Ramos (cell line): ENCODE results near the gene LANCL2.
"Not testable (repeated sequence)": the region's sequence is repeated elsewhere in the genome, so short reads cannot be mapped to it uniquely, and the experiment has no call there.

Experiments used
- in situ Hi-C: fragments of 300-500 bp; cut with MboI; formaldehyde crosslinking; loops from one replicate; pipeline ENCODE4 v1.14.3; 2022; ENCODE audit warnings: low sequenced_read_pairs; ENCODE audit not compliant: unreplicated experiment

LANCL2 gene

DNA sequence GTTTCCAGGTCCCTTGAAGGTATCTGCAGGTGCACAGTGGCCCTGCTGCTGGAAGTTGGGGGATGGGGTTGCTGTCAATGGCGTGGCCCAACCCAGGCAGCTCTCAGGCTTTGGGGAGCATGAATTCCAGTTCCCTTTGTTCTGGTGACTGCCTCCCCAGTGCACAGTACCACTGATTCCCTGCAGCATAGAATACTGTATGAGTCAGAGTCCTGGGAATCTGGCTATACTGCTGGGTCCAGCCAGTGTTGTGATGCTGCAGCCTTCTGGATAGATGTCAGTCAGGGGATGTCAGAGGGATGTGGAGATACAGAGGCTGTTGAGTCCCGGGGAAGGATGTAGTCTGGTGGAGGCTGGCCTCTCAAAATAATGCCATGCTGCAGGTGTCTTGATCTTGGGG lies 99.3 kb downstream of the LANCL2 start:
- in situ Hi-C loops: no loop called here

DNA sequence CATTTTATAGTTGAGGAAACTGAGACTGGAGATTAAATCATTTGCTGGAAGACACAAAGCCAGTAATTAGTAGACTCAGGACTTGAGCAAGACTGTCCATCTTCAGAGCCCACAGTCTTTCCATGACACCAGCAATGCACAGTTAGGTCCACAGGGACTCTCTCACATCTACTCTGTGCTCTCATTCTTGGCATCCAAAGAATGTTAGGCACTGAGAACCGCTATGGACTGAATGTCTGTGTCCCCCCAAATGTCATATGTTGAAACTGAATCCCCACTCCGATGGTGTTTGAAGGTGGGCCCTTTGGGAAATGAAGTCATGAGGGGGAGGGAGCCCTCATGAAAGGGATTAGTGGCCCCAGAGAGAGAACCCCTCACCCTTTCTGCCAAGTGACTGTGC lies 100.6 kb downstream of the LANCL2 start:
- in situ Hi-C loops: no loop called here

DNA sequence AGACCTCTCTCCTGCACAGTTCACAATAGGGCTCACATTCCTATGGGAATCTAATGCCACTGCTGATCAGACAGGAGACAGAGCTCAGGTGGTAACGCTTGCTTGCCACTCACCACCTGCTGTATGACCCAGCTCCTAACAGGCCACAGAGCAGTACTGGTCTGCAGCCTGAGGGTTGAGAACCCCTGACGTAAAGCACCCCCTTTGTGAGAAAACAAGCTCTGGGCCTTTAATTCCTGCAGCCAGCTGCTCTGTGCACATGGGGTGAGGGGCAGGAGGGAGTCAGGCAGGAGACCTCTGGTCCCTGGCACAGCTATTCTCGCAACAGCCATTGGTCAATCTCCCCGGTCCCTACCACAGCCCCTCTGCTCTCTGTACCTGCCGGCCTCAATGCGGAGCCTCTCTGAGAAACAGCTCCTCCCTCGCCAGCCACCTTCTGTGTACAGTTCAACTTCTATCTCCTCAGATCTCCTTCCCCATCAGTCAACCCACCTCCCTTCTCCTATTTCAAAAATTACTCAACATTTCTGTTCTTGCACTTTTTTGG lies 102.0 kb downstream of the LANCL2 start:
- in situ Hi-C loops: no loop called here

DNA sequence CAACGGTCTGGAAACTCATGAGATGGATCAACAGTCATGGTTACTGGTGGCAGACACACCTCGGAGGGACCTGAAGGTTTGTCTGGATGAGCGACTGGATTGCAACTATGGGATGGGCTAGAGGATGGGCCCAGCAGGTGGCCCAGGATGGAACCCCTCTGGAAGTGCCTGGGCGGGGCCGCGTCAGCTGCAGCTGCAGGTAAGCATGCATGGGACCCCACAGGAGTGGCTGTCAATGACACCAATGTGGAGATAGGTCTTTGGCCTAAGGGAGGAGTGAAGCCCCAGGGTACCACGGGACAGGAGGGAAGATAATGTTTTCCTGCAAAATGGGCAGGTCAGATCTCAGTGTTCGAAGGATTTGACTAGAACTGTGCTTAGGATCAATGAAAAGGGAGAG lies 103.4 kb downstream of the LANCL2 start:
- in situ Hi-C loops: no loop called here

DNA sequence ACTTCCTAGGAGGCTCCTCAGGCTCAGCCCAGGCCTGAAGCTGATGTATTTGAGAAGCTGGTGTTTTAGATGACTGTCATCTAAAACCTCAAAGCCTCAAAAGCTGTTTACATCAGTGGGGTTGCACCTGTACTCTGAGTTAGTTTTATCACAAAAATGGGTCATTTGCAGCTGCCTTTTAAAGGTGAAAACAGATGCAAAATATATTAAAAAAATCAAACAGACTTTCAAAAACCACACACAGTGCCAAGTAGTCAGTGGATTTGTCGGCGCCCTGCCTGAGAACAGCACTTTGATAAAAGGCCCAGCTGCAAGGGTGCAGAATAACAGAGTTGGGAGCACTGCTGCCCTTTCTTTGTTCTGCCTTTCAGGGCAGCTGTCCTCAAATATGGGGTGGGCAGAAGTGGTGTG lies 104.1 kb downstream of the LANCL2 start:
- in situ Hi-C loops: no loop called here

DNA sequence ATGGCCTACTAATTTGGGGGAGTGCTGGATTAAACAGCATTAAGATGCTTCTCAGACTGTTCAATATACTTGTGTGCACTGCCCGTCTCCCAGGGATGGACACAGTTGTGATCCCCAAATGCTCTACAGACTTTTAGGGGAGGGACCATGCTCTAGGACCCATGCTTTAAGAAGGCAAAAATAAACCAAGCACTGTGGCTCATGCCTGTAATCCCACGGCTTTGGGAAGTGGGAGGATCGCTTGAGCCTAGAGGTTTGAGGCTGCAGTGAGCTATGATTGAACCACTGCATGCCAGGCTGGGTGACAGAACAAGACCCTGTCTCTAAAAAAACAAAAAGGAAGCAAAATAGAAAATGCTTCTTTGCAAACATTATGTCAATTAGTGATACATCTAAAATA lies 104.6 kb downstream of the LANCL2 start:
- in situ Hi-C loops: no loop called here

DNA sequence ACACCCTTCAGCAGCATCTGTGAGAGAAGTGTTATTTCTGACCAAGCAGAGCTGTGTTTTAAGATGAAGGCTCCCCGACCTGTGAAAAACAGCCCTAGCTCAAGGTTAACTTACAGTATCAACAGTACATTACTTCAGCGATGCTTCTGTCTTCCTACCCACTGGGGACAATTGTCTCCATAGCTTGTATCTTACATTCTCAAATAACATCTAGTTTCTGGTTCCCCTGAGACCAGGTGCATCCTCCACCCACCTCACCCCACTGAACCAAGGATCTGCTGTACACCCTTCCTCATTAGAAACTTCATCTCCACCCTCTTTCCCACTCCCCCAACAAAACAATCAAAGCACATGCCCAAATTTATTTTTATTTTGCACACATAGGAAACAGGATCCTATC lies 105.1 kb downstream of the LANCL2 start:
- in situ Hi-C loops: no loop called here

DNA sequence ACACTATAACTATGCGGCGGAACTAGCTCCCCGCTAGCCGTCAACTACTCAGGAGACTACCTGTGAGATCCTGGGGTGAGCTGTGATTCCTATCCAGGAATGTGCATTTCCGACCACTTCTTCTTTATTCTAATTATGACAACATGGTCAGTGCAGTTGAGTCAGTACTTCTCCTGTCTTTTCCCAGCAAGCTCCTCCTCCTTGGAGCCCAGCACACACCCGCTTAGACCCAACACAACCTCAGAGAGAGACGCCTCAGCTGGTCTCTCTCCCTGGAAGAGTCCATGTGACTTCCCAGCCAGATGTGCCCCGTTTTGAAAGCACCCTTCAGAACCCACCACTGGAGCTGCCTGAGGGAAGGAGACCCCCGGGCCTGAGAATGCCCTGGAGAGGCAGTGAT lies 106.5 kb downstream of the LANCL2 start:
- in situ Hi-C loops: not testable (repeated sequence)

DNA sequence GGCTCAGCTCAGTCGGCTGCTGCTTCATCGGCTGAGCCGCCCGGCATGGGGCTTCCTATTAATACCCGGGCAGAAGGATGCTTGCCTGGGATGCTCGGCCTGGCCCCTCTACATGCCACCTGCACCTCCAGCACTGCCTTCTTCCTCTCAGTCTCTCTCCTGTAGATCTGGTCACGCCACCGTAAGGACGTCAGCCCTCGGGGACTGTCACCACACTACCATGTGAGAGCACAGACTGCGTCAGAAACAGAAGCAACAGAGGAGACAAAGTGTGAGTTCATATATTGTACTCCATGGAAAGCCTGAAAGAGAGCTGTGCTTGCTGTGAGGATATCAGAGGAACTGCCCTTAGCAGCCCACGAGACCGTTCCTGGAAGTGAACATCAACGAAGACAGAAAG lies 107.3 kb downstream of the LANCL2 start:
- in situ Hi-C loops: not testable (repeated sequence)

DNA sequence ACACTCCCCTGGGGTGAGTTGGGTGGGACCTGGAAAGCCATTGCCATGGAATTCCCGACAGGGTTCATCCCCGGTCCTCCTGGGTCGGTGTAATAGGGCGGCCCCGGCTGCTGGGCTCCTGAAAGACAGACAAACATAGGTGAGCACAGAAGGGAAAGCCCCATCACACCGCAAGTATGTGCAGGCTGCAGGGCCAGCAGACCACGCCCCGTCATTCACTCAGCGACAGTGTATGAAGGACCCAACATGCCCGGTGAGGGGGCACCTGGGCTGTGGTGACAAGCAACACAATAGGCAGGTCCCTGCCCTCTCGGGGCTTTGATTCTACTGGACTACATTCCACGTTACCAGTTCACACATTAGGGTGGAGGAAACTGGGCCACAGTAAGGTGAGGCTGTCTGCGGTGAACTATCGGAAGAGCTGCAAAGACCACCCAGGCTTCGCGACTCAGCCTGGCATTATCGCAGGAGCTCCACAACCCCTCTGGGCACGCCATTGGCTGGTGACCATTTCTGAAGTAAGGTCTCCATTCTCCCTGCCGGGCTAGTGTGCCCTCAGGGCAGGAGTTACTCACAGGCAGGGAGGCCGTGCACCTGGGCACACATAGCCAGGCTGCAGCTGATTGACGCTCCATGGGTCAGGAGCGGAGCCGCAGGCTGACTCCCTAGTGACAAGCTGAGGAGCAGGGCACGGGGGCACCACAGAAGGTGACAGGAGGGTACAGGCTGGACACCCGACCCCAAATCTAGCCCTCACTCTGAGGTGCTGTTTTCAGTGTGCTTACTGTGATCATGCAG lies 108.0 kb downstream of the LANCL2 start:
- in situ Hi-C loops: no loop called here

DNA sequence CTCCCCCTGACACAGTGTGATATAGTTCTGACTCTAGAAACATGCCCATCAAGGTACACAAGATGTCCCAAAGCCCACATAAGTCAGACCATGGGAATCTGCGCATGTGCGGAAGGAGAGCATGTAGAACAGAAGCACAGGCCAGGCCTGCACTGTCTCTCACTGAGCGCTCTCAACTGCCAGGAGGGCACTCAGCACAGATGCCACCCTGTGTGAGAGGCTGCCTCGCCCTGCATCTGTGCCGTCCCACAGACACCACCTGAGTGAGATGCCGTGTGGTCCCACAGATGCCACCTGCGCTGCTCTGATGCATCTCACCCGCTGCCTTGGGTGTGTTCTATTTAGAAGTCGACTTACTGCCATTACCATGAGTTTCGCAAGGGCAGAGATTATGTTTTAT lies 108.8 kb downstream of the LANCL2 start:
- in situ Hi-C loops: no loop called here

DNA sequence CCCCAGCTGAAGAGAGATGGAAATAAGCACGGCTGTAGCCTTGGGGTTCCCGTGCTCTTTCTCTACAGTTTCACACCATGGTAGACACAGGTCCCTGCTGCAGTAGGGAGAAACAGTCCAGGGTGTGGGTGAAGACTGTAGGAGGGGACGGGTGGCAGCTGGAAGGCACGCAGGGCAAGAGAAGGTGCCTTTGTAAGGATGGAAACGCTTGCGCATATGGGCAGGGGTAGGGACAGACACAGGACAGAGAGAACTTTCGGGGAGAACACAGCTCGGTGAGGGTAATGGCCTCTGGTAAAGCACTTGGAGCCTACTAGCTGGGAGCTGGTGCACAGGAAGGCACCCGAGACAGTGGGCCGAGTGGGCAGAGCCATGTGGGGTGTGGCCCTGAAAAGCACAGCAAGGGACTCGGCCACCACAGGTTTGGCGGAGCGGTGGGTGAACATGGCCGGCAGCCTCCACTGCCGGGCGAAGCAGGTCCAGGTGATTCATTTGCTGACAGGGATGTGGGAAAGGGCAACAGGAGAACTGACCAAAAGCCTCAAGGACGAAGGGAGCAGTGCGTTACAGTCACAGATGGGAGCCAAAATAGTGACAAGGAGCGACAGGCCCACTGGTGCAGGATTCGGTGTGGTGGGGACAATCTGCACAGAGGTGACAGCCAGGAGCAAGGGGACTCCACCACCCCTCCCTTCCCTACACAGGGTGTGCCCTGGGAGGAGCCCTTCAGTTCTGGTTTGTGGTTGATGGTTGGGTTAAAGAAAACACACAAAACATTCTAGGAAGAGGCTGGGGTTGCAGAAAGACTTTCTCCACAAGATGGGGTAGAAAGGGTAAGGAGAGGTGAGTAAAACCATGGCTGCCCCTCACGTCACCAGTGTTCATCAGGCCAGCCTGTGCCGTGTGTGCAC lies 110.1 kb downstream of the LANCL2 start:
- in situ Hi-C loops: no loop called here

DNA sequence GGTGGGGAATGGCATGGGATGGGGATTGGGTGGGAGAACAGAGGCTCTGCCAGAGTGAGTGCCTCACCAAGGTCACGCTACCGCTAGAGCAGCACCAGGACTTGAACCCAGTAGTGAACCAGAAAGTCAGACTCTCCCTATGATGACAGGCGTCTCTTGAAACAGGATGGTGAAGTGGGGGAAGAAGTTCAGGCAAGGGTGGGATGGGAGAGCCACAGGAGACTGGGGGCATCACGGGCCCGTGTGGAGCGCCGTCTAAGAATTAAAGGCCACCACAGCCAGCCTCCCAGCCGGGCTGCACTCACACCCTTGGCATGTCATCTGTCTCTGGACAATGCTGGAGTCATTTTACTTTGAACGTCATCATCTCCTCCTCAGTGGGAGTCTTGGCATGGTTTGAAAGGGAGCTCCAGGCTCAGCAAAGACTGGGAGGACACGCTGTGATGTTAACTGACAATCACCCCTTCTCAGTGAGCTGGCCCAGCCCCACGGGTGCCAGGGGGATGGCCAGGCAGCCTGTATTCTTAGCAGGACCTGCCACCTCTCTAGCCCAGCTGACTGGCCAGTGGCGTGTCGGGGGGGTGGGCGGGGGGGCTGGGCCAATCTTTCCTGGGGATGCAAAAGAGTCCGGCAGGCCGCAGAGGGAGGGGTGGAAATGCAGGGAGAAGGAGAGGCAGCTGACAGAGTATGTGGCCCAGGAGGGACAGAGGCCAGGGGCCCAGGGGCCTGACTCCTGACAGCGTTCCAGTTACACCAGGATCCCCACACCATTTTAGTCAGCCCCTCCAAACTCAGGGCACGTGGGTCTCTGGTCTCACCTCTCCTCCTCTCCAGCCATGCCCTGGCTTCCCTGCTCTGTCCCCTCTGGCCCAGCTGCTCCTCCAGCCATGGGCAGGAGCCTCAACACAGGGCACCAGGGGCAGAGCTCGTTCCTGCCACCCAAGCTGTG lies 111.0 kb downstream of the LANCL2 start:
- in situ Hi-C loops: no loop called here

DNA sequence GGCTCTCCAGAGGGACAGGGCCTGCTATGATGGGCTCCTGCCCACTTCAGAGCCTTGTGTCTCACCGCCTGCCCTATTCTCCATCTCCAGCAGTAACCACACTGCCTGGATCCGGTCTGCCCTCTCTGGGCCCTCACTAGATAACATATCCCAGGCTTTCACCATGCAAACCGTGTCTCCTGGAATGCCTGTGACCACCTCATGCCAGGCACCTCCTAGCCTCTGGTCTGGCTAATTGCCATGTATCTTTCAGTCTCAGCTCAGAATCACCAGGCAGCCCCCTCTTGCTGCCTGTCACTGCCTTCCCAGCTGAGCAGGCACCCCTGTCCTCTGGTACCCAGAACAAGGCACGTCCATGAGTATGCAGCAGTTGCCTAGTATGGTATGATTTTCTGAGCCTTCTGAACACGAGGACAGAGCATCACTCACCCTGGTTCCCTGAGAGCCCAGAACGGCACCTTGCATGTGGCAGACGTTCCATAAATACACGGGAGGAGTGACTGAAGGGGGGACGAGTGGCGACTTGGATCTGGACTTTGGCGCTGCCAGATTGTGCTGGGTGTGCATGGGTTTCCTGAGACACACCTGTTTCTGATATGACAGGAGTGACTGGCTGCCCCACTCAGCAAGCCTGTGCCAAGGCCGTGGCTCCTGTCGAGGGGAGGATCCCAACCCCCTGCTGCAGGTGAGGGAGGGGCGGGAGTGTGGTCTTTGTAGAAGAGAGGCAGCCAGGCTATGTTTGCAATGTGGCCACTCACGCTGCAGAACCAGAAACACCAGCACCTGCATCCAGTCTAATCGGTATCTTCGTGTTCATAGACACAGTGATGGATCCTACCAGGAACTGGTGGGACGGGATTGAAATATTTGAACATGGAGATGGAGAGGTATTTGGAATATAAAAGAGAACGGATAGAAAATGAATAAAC lies 112.0 kb downstream of the LANCL2 start:
- in situ Hi-C loops: no loop called here

DNA sequence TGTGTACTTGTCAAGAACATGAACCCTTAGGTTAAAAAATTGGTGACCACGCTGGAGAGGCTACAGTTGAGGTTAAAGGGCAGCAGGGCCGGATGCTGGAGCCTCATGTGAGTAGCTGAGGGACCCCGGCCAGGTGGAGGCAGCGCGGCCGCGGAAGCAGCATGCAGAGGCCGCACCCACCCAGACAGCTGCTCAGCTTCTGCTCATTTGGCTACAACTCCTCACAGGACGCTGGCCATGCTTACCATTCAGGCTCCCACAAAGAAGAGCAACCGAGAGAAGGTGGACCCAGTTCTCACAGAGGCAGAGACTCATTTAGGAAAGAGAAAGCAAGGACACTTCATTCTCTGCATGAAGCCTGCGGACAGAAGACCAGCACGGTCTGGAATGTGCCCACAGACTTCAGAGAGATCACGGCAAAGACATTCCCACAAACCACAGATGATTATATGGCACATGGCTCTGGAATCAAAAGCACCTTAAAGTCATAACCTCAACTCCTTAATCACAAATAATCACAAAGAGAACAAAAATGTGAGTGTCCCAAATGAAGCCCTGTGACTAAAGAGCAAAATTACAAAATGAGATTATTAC lies 112.7 kb downstream of the LANCL2 start:
- in situ Hi-C loops: no loop called here

DNA sequence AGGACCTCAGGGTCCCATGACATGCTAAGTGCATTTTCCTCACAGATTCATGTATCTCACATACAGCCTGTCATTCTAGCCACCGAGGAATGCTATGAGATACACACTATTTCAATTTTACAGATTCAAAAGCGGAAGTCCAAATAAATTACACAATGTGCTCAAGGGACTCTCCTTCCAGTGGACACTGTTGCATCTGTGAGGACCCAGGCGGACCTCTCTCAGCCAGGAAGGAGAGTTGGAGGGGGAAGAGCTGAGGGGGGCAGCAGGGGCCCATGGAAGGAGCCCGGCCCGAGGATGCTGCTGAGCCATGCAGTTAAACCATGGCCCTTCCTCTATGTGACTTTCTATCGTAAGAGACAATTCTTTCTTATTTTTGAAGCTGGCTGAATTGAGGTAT lies 113.6 kb downstream of the LANCL2 start:
- in situ Hi-C loops: no loop called here

DNA sequence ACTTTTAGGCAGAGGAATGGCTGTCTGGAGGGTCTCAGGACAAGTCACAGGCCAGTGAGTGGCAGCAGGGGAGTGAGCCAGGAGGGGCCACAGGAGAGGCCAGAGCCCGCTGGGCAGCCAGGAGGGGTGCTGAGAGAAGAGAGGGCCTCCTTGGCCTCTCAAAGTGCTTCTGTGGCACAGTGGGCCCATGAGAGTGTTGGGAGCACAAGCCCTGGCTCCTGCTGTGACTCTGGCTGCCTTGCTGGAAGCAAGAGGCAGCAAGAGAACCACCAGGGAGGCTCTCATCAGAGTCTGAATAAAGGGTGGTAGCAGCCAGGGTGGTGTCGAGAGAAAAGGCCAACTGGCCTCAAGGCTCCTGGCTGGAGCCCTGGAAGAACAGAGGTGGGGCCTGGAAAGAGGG lies 116.0 kb downstream of the LANCL2 start:
- in situ Hi-C loops: no loop called here

DNA sequence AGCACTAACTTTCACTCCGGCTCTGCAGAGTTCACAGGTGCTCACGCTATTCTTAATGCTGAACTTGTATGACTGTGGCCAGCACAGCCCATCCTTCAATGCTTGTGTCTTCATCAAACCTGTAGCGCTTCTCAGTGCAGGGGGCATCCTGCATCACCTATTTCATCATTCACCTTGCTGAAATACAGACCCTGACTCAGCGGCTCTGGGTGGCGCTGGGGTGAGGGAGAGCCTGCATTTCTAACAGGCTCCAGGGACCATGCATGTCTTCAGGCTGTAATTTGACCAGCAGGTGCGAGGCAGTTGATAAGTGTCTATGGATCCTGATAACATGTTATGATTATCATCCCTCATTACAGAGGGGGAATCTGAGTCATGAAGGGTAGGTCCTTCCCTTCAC lies 117.9 kb downstream of the LANCL2 start:
- in situ Hi-C loops: no loop called here
